Measurements from ENCODE around the gene NINJ2. TPM values are rescaled to one million over a fixed set of nuclear protein-coding genes. Genes with fewer than 3 reads are reported as not detected.
"Not testable (repeated sequence)": the region's sequence is repeated elsewhere in the genome, so short reads cannot be mapped to it uniquely, and the experiment has no call there.

Gene NINJ2
- total RNA-seq, 1 experiment from 2014 or later: 1.8 TPM

DNA sequence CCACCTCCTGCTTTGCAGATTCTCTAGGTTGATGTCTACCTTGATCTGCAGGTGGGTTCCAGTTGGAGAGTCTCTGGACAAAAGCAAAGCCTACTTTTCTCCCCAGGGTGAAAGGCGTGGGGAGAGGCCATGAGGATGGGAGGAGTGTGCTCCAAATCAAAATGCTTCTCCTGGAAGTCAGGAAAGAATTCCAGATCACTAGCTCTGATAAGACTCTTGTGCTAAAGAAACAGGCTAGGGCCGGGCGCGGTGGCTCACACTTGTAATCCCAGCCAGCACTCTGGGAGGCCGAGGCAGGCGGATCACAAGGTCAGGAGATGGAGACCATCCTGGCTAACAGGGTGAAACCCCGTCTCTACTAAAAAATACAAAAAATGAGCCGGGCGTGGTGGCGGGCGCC is 21.9 kb downstream of the NINJ2 start:
- not testable (repeated sequence) for H3K9ac ChIP-seq (ENCODE audit: low read length); H3K27me3 ChIP-seq (ENCODE audit: low read length); H2AFZ ChIP-seq (ENCODE audit: low read length); H3K79me2 ChIP-seq (ENCODE audit: low read length); H3K27ac ChIP-seq (ENCODE audit: low read length); H3K4me3 ChIP-seq (ENCODE audit: low read length); H3K9me3 ChIP-seq (ENCODE audit: low read length); H3K9me2 ChIP-seq (replicated peaks; ENCODE audit: insufficient read depth, low read length); DNase-seq; H3K36me3 ChIP-seq (ENCODE audit: insufficient read depth, low read length); H3K4me2 ChIP-seq (ENCODE audit: low read depth, low read length, poor library complexity, severe bottlenecking); H4K20me1 ChIP-seq (ENCODE audit: insufficient read depth, low read depth, low read length)
- H3K4me1 ChIP-seq (ENCODE audit: low read length): peaks cover 36% of the 10 kb centered on the region

DNA sequence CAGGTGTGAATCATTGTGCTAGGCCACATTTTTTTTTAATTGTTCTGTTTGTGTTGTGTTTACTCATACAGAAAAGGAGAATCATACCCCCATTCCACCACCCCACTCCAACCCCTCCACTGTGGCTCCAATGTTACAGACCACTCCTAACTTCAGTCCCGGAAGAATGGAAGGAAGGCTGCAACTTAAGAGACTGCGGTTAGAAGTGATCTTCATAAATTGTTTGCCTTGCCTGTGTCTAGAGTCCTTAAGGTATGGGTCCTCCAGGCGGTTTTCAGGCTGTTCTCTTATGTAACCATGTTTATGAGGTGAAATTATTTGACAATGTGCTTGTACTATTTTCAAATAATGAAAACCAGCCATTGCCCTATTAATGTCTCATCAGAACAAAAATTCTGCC is 22.5 kb downstream of the NINJ2 start:
- Histone ChIP-seq H3K27ac (ENCODE audit: low read length) (no peak overlapping the region), H3K9ac (ENCODE audit: low read length) (no peak overlapping the region), H3K4me1 (ENCODE audit: low read length) (peaks cover 36% of the 10 kb centered on the region), H3K9me3 (ENCODE audit: low read length) (no peaks in the 10 kb centered on the region), H3K79me2 (ENCODE audit: low read length) (no peaks in the 10 kb centered on the region), H3K4me3 (ENCODE audit: low read length) (no peak overlapping the region), H3K27me3 (ENCODE audit: low read length) (no peaks in the 10 kb centered on the region), H3K9me2 (replicated peaks; ENCODE audit: insufficient read depth, low read length) (no peaks in the 10 kb centered on the region), H2AFZ (ENCODE audit: low read length) (no peak overlapping the region), H3K4me2 (ENCODE audit: low read depth, low read length, poor library complexity, severe bottlenecking) (no peak overlapping the region), H4K20me1 (ENCODE audit: insufficient read depth, low read depth, low read length) (no peaks in the 10 kb centered on the region), H3K36me3 (ENCODE audit: insufficient read depth, low read length) (no peaks in the 10 kb centered on the region)
- DNase-seq: no peak

DNA sequence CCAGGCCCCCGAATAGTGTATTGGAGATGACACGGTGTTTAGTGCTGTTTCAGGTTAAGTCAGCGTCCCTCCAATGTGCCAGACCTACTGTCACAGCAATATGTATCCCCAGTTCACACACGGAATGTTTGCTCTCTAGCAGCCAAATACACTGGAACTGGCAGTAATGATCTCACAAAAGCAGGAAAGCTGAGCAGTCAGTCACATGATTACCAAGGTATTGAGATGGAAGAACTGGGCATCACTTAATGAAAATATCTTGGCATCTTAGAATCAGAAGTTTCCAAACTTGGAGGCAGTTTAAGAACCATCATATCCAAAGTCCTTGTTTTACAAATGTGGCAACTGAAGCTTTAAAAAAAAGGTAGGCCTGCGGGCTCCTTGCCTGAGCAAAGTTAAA is 23.3 kb downstream of the NINJ2 start:
- Histone ChIP-seq H4K20me1 (ENCODE audit: insufficient read depth, low read depth, low read length) (no peaks in the 10 kb centered on the region), H3K9ac (ENCODE audit: low read length) (no peak overlapping the region), H3K36me3 (ENCODE audit: insufficient read depth, low read length) (no peaks in the 10 kb centered on the region), H3K4me2 (ENCODE audit: low read depth, low read length, poor library complexity, severe bottlenecking) (no peak overlapping the region), H2AFZ (ENCODE audit: low read length) (no peak overlapping the region), H3K27me3 (ENCODE audit: low read length) (no peaks in the 10 kb centered on the region), H3K27ac (ENCODE audit: low read length) (no peak overlapping the region), H3K9me3 (ENCODE audit: low read length) (no peaks in the 10 kb centered on the region), H3K4me1 (ENCODE audit: low read length) (peaks cover 34% of the 10 kb centered on the region), H3K9me2 (replicated peaks; ENCODE audit: insufficient read depth, low read length) (no peaks in the 10 kb centered on the region), H3K4me3 (ENCODE audit: low read length) (no peak overlapping the region), H3K79me2 (ENCODE audit: low read length) (no peaks in the 10 kb centered on the region)
- no peak for DNase-seq

DNA sequence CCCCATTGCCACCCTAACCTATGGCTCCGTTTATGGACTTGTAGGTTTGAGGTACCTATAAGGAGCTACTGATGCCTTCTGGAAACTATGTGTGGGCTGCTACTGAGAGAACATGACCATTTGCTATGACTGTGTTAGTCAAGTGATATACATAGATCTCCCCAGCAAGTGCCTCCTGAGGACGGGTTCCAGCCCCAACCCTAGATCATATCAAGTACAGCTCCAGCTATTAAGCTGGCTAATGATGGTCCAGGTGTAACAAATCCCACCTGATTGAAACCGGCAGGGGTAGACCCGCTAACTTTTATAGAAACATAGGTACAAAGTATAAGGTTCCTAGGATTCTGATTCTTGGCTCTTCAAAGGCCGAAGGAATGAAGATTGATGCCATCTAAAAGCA is 23.7 kb downstream of the NINJ2 start:
- H3K79me2 ChIP-seq (ENCODE audit: low read length): no peaks in the 10 kb centered on the region
- peaks cover 30% of the 10 kb centered on the region for H3K4me1 ChIP-seq (ENCODE audit: low read length)
- DNase-seq: no peak
- H3K9me3 ChIP-seq (ENCODE audit: low read length): no peaks in the 10 kb centered on the region
- H3K9me2 ChIP-seq (replicated peaks; ENCODE audit: insufficient read depth, low read length): no peaks in the 10 kb centered on the region
- no peak overlapping the region for H3K4me3 ChIP-seq (ENCODE audit: low read length)
- H3K4me2 ChIP-seq (ENCODE audit: low read depth, low read length, poor library complexity, severe bottlenecking): no peak overlapping the region
- H3K9ac ChIP-seq (ENCODE audit: low read length): no peak overlapping the region
- H3K36me3 ChIP-seq (ENCODE audit: insufficient read depth, low read length): no peaks in the 10 kb centered on the region
- H3K27me3 ChIP-seq (ENCODE audit: low read length): no peaks in the 10 kb centered on the region
- H2AFZ ChIP-seq (ENCODE audit: low read length): no peak overlapping the region
- H3K27ac ChIP-seq (ENCODE audit: low read length): peak overlapping the region; percentile 22; the same call in 1 of the 2 replicates
- H4K20me1 ChIP-seq (ENCODE audit: insufficient read depth, low read depth, low read length): no peaks in the 10 kb centered on the region

DNA sequence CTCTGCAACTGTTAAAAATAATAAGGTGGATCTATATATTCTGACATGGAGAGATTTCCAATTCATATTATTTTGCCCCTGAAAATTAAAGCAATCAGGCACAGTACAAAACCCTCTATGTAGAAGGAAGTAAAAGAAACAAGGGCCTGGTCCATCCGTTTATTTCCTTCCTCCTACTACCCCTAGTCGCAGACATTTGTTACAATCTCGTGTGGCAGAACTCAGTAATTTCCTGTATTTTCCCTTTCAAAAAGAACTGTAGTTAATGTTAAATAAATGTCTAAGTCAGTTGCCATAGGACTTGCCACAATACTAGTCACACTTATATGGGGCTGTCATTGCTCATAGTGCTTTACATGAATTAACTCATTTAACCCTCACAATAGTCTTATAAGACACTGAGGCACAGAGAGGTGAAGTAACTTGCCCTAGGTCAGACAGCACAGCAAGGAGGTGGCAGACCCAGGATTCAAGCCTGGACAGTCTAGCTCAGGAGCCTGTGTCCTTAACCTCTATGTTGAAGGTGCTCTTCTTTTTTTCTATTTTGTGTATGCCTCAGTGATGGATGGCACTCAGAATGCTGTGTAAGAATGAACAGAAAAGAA is 24.2 kb downstream of the NINJ2 start:
- Histone ChIP-seq H3K27ac (ENCODE audit: low read length) (peak overlapping the region; percentile 22; the same call in 1 of the 2 replicates), H2AFZ (ENCODE audit: low read length) (no peak overlapping the region), H3K4me2 (ENCODE audit: low read depth, low read length, poor library complexity, severe bottlenecking) (no peak overlapping the region), H3K4me1 (ENCODE audit: low read length) (peaks cover 26% of the 10 kb centered on the region), H4K20me1 (ENCODE audit: insufficient read depth, low read depth, low read length) (no peaks in the 10 kb centered on the region), H3K79me2 (ENCODE audit: low read length) (no peaks in the 10 kb centered on the region), H3K36me3 (ENCODE audit: insufficient read depth, low read length) (no peaks in the 10 kb centered on the region), H3K27me3 (ENCODE audit: low read length) (no peaks in the 10 kb centered on the region), H3K9ac (ENCODE audit: low read length) (no peak overlapping the region), H3K4me3 (ENCODE audit: low read length) (no peak overlapping the region), H3K9me2 (replicated peaks; ENCODE audit: insufficient read depth, low read length) (no peaks in the 10 kb centered on the region), H3K9me3 (ENCODE audit: low read length) (no peaks in the 10 kb centered on the region)
- no peak for DNase-seq

DNA sequence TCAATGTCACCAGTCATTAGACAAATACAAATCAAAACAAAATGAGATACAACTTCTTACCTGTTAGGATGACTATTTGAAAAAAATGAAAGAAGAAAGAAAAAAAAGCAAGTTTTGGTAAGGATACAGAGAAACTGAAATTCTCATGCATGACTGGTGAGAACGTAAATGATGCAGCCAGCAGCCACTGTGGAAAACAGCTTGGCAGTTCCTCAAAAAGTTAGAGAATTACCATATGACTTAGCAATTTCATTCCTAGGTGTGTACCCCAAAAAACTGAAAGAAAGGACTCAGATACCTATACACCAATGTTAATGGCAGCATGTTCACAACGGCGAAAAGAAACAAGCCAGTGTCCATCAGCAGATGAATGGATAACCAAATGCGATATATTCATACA is 26.6 kb downstream of the NINJ2 start:
- no peak overlapping the region for H3K9ac ChIP-seq (ENCODE audit: low read length)
- H3K4me1 ChIP-seq (ENCODE audit: low read length): peaks cover 14% of the 10 kb centered on the region
- no peak overlapping the region for H3K27ac ChIP-seq (ENCODE audit: low read length)
- H3K4me3 ChIP-seq (ENCODE audit: low read length): no peak overlapping the region
- no peaks in the 10 kb centered on the region for H3K9me2 ChIP-seq (replicated peaks; ENCODE audit: insufficient read depth, low read length)
- H4K20me1 ChIP-seq (ENCODE audit: insufficient read depth, low read depth, low read length): no peaks in the 10 kb centered on the region
- no peak overlapping the region for H3K4me2 ChIP-seq (ENCODE audit: low read depth, low read length, poor library complexity, severe bottlenecking)
- no peak for DNase-seq
- H3K79me2 ChIP-seq (ENCODE audit: low read length): no peaks in the 10 kb centered on the region
- H3K36me3 ChIP-seq (ENCODE audit: insufficient read depth, low read length): no peaks in the 10 kb centered on the region
- H3K27me3 ChIP-seq (ENCODE audit: low read length): no peaks in the 10 kb centered on the region
- H2AFZ ChIP-seq (ENCODE audit: low read length): no peak overlapping the region
- H3K9me3 ChIP-seq (ENCODE audit: low read length): no peaks in the 10 kb centered on the region

DNA sequence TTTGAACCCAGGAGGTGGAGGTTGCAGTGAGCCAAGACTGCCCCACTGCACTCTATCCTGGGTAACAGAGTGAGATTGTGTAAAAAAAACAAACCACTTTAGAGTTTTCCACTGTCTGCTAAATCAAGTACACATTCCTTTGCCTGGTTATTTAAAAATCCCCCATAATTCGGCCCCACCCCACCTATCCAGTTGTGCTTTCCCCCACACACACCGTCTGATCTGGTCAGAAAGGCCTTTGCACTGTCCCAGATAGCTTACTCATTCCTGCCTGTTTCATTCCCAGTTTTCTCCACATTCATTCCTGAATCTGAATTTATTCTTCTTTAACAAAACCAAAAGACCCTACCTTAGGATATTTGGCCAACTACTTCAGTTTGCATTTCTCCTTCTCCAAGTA is 29.5 kb downstream of the NINJ2 start:
- H3K9me3 ChIP-seq (ENCODE audit: low read length): no peaks in the 10 kb centered on the region
- H3K4me3 ChIP-seq (ENCODE audit: low read length): no peak overlapping the region
- DNase-seq: no peak
- H3K79me2 ChIP-seq (ENCODE audit: low read length): no peaks in the 10 kb centered on the region
- no peak overlapping the region for H3K4me2 ChIP-seq (ENCODE audit: low read depth, low read length, poor library complexity, severe bottlenecking)
- no peaks in the 10 kb centered on the region for H3K27me3 ChIP-seq (ENCODE audit: low read length)
- H3K4me1 ChIP-seq (ENCODE audit: low read length): peaks cover 29% of the 10 kb centered on the region
- H4K20me1 ChIP-seq (ENCODE audit: insufficient read depth, low read depth, low read length): no peaks in the 10 kb centered on the region
- H3K9me2 ChIP-seq (replicated peaks; ENCODE audit: insufficient read depth, low read length): no peaks in the 10 kb centered on the region
- H2AFZ ChIP-seq (ENCODE audit: low read length): no peak overlapping the region
- H3K9ac ChIP-seq (ENCODE audit: low read length): no peak overlapping the region
- no peak overlapping the region for H3K27ac ChIP-seq (ENCODE audit: low read length)
- H3K36me3 ChIP-seq (ENCODE audit: insufficient read depth, low read length): no peaks in the 10 kb centered on the region

DNA sequence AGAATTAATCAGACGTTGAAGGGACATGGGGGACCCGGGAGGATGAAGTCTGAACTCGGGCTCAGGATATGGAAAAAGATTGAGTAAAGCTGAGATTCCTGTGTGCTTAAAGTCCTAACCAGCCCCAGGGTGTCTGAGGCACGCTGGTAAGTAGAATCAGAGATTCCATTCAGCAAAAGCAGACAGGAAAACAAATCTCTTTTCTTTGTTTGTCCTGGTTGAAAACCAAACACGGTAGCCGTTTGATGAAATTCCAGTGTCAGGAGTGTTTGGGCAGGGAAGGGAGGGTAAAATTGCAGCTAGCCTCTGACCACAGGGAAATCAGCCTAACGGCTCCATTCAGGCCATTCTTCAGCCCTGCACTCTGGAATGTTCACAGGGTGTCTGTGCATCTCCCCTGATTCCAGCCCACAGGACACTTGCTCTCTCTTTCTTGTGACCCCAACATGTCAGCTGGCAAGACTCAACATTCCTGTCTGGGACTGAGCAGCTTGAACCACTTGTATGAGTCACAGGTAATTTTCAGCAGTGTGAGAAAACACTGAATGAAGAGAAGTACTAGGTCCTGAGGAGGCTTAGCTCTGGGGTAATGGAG is 31.0 kb downstream of the NINJ2 start:
- DNase-seq: no peak
- H3K27ac ChIP-seq (ENCODE audit: low read length): peak overlapping the region; percentile 24; the same call in 1 of the 2 replicates
- H3K4me3 ChIP-seq (ENCODE audit: low read length): no peak overlapping the region
- H3K4me1 ChIP-seq (ENCODE audit: low read length): peaks cover 29% of the 10 kb centered on the region
- H3K9me2 ChIP-seq (replicated peaks; ENCODE audit: insufficient read depth, low read length): no peaks in the 10 kb centered on the region
- H4K20me1 ChIP-seq (ENCODE audit: insufficient read depth, low read depth, low read length): no peaks in the 10 kb centered on the region
- H3K9me3 ChIP-seq (ENCODE audit: low read length): no peaks in the 10 kb centered on the region
- peak overlapping the region; percentile 1; the same call in 1 of the 2 replicates for H3K9ac ChIP-seq (ENCODE audit: low read length)
- H3K36me3 ChIP-seq (ENCODE audit: insufficient read depth, low read length): no peaks in the 10 kb centered on the region
- no peaks in the 10 kb centered on the region for H3K27me3 ChIP-seq (ENCODE audit: low read length)
- H3K4me2 ChIP-seq (ENCODE audit: low read depth, low read length, poor library complexity, severe bottlenecking): peak overlapping the region; percentile 77
- H2AFZ ChIP-seq (ENCODE audit: low read length): no peak overlapping the region
- H3K79me2 ChIP-seq (ENCODE audit: low read length): no peaks in the 10 kb centered on the region
